Memory B cell (primary cell): ENCODE data around the gene TSPAN14.

Source experiments
- ATAC-seq: fragments of 150-1000 bp; cut with Tn5 transposase; 2 replicates; pipeline ENCODE4 v1.10.0; 2021; ENCODE audit warnings: low read depth, mild to moderate bottlenecking, moderate library complexity
- DNase-seq, 2 donors: peaks; one replicate each; pipeline ENCODE4 v3.0.0; 2022; ENCODE audit warnings: low spot score in 2 of 2
- H3K27ac Mint-ChIP-seq: one replicate; pipeline ENCODE4 v1.8.0; 2022; ENCODE audit warnings: mild to moderate bottlenecking, moderate library complexity, mixed read lengths
- H3K27me3 Mint-ChIP-seq: one replicate; pipeline ENCODE4 v1.8.0; 2022; ENCODE audit warnings: mixed read lengths
- H3K36me3 Mint-ChIP-seq: one replicate; pipeline ENCODE4 v1.8.0; 2022; ENCODE audit warnings: mild to moderate bottlenecking, mixed read lengths
- H3K4me1 Mint-ChIP-seq: one replicate; pipeline ENCODE4 v1.8.0; 2022; ENCODE audit warnings: mixed read lengths
- H3K4me3 Mint-ChIP-seq: one replicate; pipeline ENCODE4 v1.8.0; 2022; ENCODE audit warnings: mild to moderate bottlenecking, moderate library complexity, mixed read lengths
- H3K9me3 Mint-ChIP-seq: one replicate; pipeline ENCODE4 v1.8.0; 2022; ENCODE audit warnings: mixed read lengths

Gene TSPAN14, protein sequence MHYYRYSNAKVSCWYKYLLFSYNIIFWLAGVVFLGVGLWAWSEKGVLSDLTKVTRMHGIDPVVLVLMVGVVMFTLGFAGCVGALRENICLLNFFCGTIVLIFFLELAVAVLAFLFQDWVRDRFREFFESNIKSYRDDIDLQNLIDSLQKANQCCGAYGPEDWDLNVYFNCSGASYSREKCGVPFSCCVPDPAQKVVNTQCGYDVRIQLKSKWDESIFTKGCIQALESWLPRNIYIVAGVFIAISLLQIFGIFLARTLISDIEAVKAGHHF

DNA sequence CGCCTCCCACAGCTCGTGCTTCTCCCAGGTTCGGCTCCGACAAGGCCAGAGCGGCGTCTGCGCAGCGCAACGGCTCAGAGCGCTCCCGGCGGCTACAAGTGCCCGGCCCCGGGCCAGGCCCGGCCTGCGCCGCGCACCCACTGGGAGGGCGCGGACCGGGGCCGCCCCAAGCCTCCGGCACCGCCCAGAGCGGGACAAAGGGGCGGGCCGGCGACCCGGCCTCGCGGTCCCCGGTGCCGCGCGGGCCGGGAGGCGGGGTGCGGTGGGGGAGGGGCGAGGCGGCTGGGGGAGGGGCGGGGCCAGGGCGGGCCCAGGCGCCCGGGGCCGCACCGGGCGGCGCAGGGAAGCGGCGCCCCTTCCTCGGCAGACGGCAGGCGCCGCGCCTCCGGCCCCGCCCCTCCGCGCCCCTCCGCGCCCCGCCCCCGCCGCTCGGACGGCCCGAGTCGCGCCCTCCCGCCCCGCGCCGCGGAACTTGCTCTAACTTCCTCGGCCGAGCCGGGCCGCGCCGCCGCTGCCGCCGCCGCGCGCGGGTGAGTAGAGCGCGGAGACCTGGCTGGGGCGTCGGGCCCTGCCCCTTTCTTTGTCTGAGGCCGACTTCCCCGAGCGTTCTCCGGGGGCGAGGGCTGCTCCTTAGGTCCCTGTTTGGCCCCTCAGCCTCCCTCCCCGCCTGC is at the start of gene TSPAN14:
TSS of gene TSPAN14 (plus strand) at position 469 of the 671 bp plus-strand sequence. CDS start 34,924 bp downstream, outside the sequence.
- no peaks in the 10 kb centered on the region for H3K36me3 Mint-ChIP-seq
- H3K4me3 Mint-ChIP-seq, result peak within 1 kb of the TSS; percentile 88
- DNase-seq (peak; percentile 61 to 72), ATAC-seq (peak; percentile 70)
- peaks cover 28% of the 10 kb centered on the region for H3K4me1 Mint-ChIP-seq
- no peaks in the 10 kb centered on the region for H3K9me3 Mint-ChIP-seq
- peak within 1 kb of the TSS; percentile 30 for H3K27ac Mint-ChIP-seq
- no peaks in the 10 kb centered on the region for H3K27me3 Mint-ChIP-seq

GRCh38 chr10:80405035-80405434 is 49.1 kb upstream of the TSPAN14 start:
- Mint-ChIP-seq H3K36me3 (no peaks in the 10 kb centered on the region), H3K4me3 (no peak overlapping the region), H3K27ac (no peak overlapping the region), H3K9me3 (no peaks in the 10 kb centered on the region), H3K27me3 (no peaks in the 10 kb centered on the region), H3K4me1 (peaks cover 7% of the 10 kb centered on the region)
- DNase-seq, result no peak
- ATAC-seq, result no peak

DNA sequence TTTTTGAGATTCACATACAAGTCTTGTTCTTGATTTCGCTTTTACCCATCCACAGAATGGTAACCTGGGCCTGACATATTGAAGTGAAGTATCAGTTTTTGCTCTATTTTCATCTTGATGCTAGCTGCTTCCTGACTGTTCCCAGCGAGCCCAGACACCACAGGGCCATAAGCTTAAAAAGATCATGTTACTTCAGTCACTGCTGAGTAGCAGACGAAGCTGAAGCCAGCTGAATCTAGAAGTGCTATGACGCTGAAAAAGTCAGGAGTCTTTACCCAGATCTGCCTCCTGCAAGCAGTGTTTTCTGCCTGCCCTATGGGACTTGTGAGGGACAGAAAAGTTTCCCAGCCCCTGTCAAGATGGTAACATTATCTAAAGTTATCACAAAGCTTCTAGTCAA is 48.5 kb upstream of the TSPAN14 start:
- peaks cover 7% of the 10 kb centered on the region for H3K4me1 Mint-ChIP-seq
- no peaks in the 10 kb centered on the region for H3K36me3 Mint-ChIP-seq
- H3K27ac Mint-ChIP-seq, result no peak overlapping the region
- no peaks in the 10 kb centered on the region for H3K9me3 Mint-ChIP-seq
- no peak overlapping the region for H3K4me3 Mint-ChIP-seq
- H3K27me3 Mint-ChIP-seq, result no peaks in the 10 kb centered on the region
- DNase-seq, result no peak
- ATAC-seq, result no peak

GRCh38 chr10:80406204-80406603 is 47.9 kb upstream of the TSPAN14 start:
- no peak overlapping the region for H3K4me3 Mint-ChIP-seq
- H3K27me3 Mint-ChIP-seq, result no peaks in the 10 kb centered on the region
- H3K9me3 Mint-ChIP-seq, result no peaks in the 10 kb centered on the region
- no peaks in the 10 kb centered on the region for H3K36me3 Mint-ChIP-seq
- DNase-seq (no peak), ATAC-seq (no peak)
- peaks cover 7% of the 10 kb centered on the region for H3K4me1 Mint-ChIP-seq
- H3K27ac Mint-ChIP-seq, result no peak overlapping the region

DNA sequence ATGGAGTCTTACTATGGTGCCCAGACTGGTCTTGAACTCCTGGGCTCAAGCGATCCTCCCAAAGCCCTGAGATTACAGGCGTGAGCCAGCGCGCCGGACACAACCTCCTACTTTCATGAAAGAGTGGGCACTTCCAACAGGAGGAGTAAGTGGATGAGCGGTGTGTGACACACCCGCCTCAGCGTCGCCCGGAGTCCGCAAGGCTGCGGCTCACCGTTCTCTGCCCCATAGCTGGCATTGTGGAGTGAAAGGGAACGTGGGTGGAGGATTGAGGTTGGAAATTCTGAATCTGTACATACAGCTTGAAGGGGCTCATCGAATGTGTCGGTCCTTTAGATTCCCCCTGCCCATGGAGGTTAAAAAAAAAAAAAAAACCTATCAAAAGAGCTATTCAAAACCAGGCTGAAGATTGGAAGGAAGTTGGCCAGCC is 46.3 kb upstream of the TSPAN14 start:
- Mint-ChIP-seq H3K27ac (peak overlapping the region; percentile 82), H3K9me3 (no peaks in the 10 kb centered on the region), H3K4me1 (peaks cover 11% of the 10 kb centered on the region), H3K27me3 (no peaks in the 10 kb centered on the region), H3K36me3 (no peaks in the 10 kb centered on the region), H3K4me3 (peak overlapping the region; percentile 93)
- ATAC-seq (peak; percentile 22), DNase-seq (peak in 1 of 2 donors; percentile 18)

- peak; percentile 97 for ATAC-seq
- Mint-ChIP-seq H3K9me3 (no peaks in the 10 kb centered on the region), H3K36me3 (no peaks in the 10 kb centered on the region), H3K27ac (peak within 1 kb of the TSS; percentile 82), H3K4me1 (peaks cover 14% of the 10 kb centered on the region), H3K4me3 (peak within 1 kb of the TSS; percentile 93), H3K27me3 (no peaks in the 10 kb centered on the region)
- peak; percentile 76 to 81 for DNase-seq
Measured at GRCh38 chr10:80408242-80409101, 45.6 kb upstream of the TSPAN14 start, which contains the start of gene PRXL2A. Gene PRXL2A (plus strand): TSS chr10:80408551. CDS start chr10:80420468, 11,917 bp downstream.

GRCh38 chr10:80409121-80409520 is 45.0 kb upstream of the TSPAN14 start:
- DNase-seq (no peak), ATAC-seq (no peak)
- no peak overlapping the region for H3K27ac Mint-ChIP-seq
- no peaks in the 10 kb centered on the region for H3K27me3 Mint-ChIP-seq
- no peaks in the 10 kb centered on the region for H3K36me3 Mint-ChIP-seq
- H3K9me3 Mint-ChIP-seq, result no peaks in the 10 kb centered on the region
- peaks cover 17% of the 10 kb centered on the region for H3K4me1 Mint-ChIP-seq
- peak overlapping the region; percentile 93 for H3K4me3 Mint-ChIP-seq

GRCh38 chr10:80410122-80410521 is 44.0 kb upstream of the TSPAN14 start:
- Mint-ChIP-seq H3K27ac (no peak overlapping the region), H3K9me3 (no peaks in the 10 kb centered on the region), H3K4me3 (no peak overlapping the region), H3K27me3 (no peaks in the 10 kb centered on the region), H3K4me1 (peaks cover 17% of the 10 kb centered on the region), H3K36me3 (no peaks in the 10 kb centered on the region)
- ATAC-seq (no peak), DNase-seq (no peak)

- no peak for DNase-seq
- ATAC-seq, result no peak
- Mint-ChIP-seq H3K36me3 (no peaks in the 10 kb centered on the region), H3K27me3 (no peaks in the 10 kb centered on the region), H3K9me3 (no peaks in the 10 kb centered on the region), H3K4me1 (peaks cover 20% of the 10 kb centered on the region), H3K4me3 (no peak overlapping the region), H3K27ac (no peak overlapping the region)
Measured at GRCh38 chr10:80410578-80411145, 43.4 kb upstream of the TSPAN14 start.

- no peaks in the 10 kb centered on the region for H3K27me3 Mint-ChIP-seq
- ATAC-seq (no peak), DNase-seq (no peak)
- no peak overlapping the region for H3K4me3 Mint-ChIP-seq
- H3K27ac Mint-ChIP-seq, result no peak overlapping the region
- H3K4me1 Mint-ChIP-seq, result peaks cover 20% of the 10 kb centered on the region
- no peaks in the 10 kb centered on the region for H3K9me3 Mint-ChIP-seq
- no peaks in the 10 kb centered on the region for H3K36me3 Mint-ChIP-seq
Measured at GRCh38 chr10:80411267-80411668, 42.8 kb upstream of the TSPAN14 start.

- Mint-ChIP-seq H3K9me3 (no peaks in the 10 kb centered on the region), H3K4me1 (peaks cover 20% of the 10 kb centered on the region), H3K4me3 (no peak overlapping the region), H3K27ac (no peak overlapping the region), H3K27me3 (no peaks in the 10 kb centered on the region), H3K36me3 (no peaks in the 10 kb centered on the region)
- no peak for DNase-seq
- ATAC-seq, result no peak
Measured at GRCh38 chr10:80411681-80412220, 42.4 kb upstream of the TSPAN14 start.

DNA sequence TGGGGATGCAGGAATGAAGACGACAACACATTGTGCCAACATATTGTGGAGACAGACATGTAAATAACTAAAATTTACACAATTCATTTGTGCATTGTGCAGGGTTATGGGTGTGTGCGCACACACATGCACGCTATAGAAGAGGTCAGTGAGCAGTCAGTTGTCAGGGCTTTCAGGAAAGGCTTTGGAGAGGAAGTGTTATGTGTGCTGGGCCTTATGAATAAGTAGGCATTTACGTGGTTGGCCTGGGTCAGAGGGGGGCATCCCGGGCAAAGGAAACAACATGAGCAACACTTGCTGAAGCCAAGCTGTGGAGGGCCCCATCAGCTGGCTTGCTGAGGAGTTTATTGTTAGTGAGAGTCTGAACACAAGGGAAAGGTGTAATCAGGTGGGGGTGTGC is 41.6 kb upstream of the TSPAN14 start:
- Mint-ChIP-seq H3K36me3 (no peaks in the 10 kb centered on the region), H3K27ac (peak overlapping the region; percentile 9)
- no peak for ATAC-seq

DNA sequence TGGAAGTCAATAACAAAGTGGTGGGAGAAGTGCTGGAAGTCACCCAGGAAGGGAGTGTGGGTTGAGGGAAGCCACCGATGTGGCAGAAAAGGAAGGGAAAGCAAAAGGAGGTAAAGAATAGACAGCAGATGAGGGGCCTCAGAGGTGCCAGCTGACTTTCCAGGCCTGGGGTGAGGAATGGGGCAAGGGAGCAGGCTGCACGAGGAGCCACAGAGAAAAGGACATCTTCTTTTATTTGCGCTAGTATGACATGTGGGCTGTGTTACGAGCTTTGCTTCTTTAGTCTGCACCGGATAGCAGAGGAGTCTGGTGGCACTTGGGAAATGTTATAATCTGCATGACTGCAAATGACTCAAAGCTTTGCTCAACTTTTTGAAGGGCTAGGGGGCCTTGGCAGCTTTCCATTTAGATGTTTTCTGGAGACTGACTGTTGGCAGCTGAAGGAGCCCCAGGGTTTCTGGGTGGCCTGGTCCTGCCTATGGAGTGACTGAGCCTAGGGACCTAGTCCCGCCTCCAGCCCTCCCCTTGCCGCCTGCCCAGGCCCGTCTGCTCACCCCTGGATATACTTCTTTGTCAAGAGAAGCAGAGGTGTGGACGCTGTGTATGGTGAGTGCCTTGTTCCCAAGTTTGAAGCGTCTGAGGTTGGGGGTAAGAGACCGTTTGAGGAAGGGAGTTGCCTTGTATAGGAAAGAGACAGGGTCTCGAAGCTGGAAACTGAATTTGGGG is 40.7 kb upstream of the TSPAN14 start:
- no peak for ATAC-seq

More for the DNA sequence above, 41.6 kb upstream of the TSPAN14 start:
- no peak for DNase-seq
- Mint-ChIP-seq H3K4me1 (peaks cover 20% of the 10 kb centered on the region), H3K4me3 (no peak overlapping the region), H3K9me3 (no peaks in the 10 kb centered on the region), H3K27me3 (no peaks in the 10 kb centered on the region)

More for the DNA sequence above, 40.7 kb upstream of the TSPAN14 start:
- Mint-ChIP-seq H3K4me3 (no peak overlapping the region), H3K36me3 (no peaks in the 10 kb centered on the region), H3K9me3 (no peaks in the 10 kb centered on the region), H3K27me3 (no peaks in the 10 kb centered on the region), H3K27ac (no peak overlapping the region), H3K4me1 (peaks cover 15% of the 10 kb centered on the region)
- no peak for DNase-seq
